ENCODE data around the gene PACSIN2.

The PACSIN2 gene

DNA sequence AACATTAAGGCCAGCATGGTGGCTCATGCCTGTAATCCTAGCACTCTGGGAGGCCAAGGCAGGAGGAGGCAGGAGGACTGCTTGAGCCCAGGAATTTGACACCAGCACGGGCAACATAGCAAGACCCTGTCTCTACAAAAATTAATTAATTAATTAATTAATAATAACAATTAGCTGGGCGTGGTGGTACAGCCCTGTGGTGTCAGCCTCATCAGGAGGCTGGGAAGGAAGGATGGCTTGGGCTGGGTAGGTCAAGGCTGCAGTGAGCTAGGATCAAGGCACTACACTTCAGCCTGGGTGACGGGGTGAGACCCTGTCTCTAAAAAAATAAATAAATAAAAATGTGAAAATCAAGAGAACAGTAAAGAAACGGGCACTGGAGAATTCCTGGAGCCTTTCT, 159.2 kb downstream of the PACSIN2 start:
- DNase-seq, result no peak

DNA sequence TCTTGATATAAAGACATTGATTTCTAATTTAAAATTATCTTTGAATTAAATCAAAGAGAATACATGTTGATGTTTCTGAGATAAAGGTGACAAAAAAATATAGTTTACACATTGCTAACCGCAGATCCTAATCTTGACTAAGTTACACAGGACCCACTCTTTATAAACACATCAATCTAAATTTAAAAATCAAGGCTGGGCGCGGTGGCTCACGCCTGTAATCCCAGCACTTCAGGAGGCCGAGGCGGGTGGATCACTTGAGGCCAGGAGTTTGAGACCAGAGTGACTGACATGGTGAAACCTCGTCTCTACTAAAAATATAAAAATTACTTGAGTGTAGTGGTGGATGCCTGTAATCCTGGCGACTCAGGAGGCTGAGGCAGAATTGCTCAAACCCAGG, 159.7 kb downstream of the PACSIN2 start:
- no peak for DNase-seq

DNA sequence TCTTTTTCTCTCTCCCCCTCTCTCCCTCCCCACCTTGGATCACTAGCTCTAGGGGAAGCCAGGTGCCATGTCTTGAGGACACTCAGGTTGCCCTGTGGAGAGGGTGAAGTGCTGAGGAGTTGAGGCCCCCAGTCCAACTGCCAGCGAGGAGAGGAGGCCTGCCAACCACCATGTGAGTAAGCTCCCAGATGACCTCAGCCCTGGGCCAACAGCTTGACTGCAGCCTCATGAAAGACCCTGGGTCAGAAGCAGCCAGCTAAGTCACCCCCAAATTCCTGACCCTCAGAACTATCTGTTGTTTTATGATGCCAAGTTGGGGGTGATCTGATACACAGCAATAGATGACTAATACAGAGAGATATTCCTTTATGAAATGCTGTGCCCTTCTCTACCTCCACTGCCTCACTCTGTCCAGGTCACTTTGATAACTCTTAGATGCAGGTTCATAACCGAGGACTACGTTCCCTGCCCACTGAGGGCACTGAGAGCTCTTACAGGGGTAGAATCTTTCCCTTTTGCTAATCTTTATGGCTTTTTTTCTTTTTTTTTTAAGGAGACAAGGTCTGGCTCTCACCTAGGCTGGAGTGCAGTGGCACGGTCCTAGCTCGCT, 165.9 kb downstream of the PACSIN2 start:
- no peak for DNase-seq

GRCh38 chr22:42847110-42847509, 167.8 kb downstream of the PACSIN2 start:
- no peak for DNase-seq

DNA sequence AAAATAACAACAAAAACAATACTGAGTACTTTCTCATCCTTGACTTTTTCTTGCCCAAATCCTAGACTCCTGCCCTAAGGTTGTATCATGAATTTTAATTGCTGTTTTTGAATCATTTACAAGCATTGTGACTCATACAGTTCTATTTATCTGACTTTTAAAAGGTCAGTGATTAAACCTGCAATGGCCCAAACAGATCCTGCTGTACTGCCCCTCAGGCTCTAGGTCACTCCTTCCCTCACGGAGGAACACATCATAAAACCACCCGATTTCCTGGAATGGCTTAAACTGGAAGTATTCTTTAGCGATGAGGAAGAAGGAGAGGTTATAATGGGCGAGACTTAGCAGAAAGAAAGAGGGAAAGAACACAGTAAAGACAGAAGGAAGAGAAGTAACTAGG, 170.2 kb downstream of the PACSIN2 start:
- no peak for DNase-seq

- no peak for DNase-seq
Measured at GRCh38 chr22:42842658-42843370, 172.1 kb downstream of the PACSIN2 start.

- DNase-seq, result no peak
Measured at GRCh38 chr22:42841444-42841843, 173.5 kb downstream of the PACSIN2 start.

GRCh38 chr22:42837556-42837955, 177.4 kb downstream of the PACSIN2 start:
- DNase-seq, result no peak

GRCh38 chr22:42836026-42836425, 178.9 kb downstream of the PACSIN2 start:
- no peak for DNase-seq

DNA sequence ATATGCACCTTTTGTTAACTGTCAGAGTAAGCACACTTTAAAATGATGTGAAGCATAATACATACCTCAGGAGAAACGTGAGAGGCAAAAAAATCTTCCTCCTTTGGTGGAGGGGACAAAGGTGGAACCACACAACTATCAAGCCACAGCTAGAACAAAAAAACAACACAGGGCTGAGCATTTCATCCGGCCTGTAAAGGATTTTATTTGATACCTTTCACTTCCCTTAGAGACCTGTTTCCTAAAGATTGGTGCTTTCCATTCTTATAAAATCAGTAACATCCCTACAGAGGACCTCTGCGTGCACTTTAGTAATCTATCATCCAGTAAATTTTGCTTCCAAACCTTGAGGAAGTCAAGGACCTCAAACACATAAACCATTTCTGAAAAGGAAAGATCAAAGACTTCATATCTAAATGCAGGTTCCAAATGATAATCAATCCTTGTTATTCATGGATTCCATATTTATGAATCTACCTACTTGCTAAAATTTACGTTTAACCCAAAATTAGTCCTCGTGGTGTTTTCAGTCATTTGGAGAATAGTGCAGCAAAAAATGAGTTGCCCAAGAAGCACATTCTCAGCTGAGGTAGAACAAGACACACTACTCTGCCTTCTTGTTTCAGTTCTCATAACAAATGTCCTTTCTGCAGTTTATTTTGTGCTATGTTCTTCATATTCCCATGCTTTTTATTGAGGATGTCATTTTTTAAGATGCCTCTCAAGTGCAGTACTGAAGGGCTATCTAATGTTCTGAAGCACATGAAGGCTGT, 180.6 kb downstream of the PACSIN2 start:
- no peak for DNase-seq

DNA sequence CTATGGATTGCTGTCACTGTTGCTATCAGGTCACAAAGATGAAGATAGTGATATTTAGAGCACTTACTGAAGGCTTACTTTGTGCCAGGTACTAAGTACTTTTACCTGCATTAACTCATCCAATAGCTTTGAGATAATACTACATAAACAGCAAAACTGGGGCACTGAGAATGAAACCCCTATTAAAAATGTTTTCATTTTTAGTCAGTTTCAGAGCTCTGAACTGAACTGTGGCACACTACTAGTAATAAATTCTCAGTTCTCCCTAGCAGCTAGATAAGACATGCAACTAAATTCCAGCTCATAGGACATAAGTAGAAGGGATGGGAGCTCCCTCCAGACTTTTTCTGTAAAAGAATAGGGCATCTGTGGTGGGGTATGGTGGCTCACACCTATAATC, 181.8 kb downstream of the PACSIN2 start:
- no peak for DNase-seq

DNA sequence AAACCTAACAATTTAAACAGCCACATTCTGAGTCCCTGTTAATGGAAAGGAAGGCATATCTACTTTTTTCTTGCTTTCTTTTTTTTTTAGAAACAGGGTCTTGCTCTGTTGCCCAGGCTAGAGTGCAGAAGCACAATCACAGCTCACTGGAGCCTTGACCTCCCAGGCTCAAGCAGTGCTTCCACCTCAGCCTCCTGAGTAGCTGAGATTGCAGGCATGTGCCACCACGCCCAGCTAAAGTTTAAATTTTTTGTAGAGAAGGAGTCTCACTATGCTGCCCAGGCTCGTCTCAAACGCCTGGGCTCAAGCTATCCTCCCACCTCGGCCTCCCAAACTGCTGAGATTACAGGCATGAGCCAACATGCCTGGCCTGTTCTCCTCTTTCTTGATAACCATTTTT, 183.2 kb downstream of the PACSIN2 start:
- no peak for DNase-seq

DNA sequence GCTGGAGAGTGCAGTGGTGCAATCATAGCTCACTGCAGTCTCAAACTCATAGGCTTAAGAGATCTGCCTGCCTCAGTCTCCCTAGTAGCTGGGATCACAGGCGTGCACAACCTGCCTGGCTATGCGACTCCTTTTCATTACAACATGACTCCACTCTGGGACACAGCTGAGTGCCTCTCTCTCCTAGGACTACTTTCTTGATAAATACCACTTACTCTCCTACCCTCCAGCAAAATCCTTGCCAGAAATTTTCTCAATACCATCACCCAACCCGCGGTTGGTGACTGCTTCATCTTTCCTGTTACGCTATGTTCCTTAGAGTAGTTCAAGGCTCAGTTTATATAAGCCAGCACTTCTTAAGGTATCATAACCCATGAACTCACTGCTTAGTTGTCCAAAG, 184.8 kb downstream of the PACSIN2 start:
- no peak for DNase-seq

- no peak for DNase-seq
Measured at GRCh38 chr22:42829302-42829701, 185.6 kb downstream of the PACSIN2 start.

GRCh38 chr22:42825796-42826195, 189.2 kb downstream of the PACSIN2 start:
- no peak for DNase-seq

DNA sequence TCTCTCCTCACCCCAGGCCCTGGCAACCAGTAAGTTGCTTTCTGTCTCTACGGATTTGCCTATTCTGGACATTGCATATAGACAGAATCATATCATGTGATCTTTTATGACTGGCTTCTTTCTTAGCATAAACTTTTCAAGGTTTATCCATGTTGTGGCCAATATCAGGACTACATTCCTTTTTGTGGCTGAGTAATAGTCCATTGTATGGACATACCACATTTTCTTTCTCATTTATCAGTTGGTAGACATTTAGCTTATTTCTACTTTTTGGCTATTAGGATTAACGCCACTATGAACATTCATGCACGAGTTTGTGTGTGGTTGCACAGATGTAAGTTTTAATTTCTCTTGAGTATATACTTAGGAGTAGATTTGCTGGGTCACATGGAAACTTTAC, 193.6 kb downstream of the PACSIN2 start:
- DNase-seq, result no peak

- DNase-seq, result peak in 1 of 2 donors; percentile 43
Measured at GRCh38 chr22:42820045-42820763, 194.7 kb downstream of the PACSIN2 start.

Measured in CD4-positive, alpha-beta T cell treated with Interferon alpha-2 for 1 hour (primary cell).